NCI-H446 (cell line): ENCODE data around the gene METTL17.

Experiments
- DNase-seq, 2 experiments: peaks; one replicate each; lab custom pipeline; 2025; lab: John Stamatoyannopoulos, UW

The METTL17 gene

DNA sequence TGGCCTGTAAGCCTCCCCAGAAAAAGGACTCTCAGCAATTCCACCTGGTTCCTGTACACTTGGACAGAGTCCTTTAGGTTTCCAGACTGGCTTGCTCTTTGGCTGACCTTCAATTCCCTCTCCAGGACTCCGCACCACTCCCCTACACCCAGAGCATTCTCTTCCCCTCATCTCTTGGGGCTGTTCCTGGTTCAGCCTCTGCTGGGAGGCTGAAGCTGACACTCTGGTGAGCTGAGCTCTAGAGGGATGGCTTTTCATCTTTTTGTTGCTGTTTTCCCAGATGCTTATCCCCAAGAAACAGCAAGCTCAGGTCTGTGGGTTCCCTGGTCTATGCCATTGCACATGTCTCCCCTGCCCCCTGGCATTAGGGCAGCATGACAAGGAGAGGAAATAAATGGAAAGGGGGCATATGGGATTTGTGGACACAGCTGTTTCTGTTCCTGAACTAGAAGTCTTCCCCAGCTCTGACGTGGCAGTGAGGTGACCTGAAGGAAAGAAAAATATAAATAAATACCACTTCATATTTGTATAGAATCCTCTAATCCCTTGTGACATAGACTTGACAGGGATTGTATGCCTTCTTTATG lies 53.7 kb downstream of the METTL17 start:
- no peak for DNase-seq

DNA sequence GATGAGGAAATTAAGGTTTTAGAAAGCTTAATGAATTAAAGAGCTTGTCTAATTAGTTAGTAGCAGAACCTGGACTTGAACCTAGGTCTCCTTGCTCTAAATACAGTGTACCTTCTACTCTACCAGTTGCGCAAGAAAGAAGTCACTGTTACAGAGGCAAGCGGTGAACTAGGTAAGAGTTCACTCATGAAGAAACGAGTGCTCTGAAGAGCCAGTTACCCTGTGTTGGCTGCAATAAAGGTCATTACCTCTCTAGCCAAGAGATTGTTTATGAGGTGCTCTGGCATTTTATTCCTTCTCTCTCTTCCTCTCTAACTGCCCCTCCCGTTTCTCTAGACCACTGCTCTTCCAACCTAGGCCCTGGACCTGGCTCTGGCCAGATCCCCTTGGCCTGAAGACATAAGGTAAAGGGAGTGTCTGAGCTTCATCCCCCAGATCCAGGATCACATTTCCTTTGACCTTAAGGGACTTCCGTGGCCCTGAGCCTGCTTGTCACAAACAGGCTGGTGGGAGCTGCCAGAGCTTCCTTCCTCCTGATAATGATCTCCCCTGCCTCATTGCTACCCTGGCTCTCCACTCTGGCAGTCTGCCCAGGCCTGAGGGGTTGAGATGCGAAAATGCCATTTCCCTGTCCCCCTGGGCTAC lies 54.3 kb downstream of the METTL17 start:
- no peak for DNase-seq
